HG03520 (cell line): ENCODE results near the gene PPP3CA.
"Not testable (repeated sequence)": the region's sequence is repeated elsewhere in the genome, so short reads cannot be mapped to it uniquely, and the experiment has no call there.

ENCODE experiments used
- ATAC-seq: cut with Tn5 transposase; IDR thresholded peaks from one replicate; pipeline ENCODE4 v1.9.1; 2021; ENCODE audit warnings: mild to moderate bottlenecking, moderate library complexity; ENCODE audit not compliant: unreplicated experiment

Gene PPP3CA

GRCh38 chr4:101148551-101148950, 198.8 kb downstream of the PPP3CA start:
- no peak for ATAC-seq

- no peak for ATAC-seq
These were observed 200.0 kb downstream of the PPP3CA start for GRCh38 chr4:101147283-101147682.

GRCh38 chr4:101145021-101145420, 202.3 kb downstream of the PPP3CA start:
- no peak for ATAC-seq

- no peak for ATAC-seq
These were observed 205.1 kb downstream of the PPP3CA start for GRCh38 chr4:101142259-101142658.

- no peak for ATAC-seq
These were observed 205.5 kb downstream of the PPP3CA start for GRCh38 chr4:101141855-101142254.

- no peak for ATAC-seq
These were observed 206.1 kb downstream of the PPP3CA start for GRCh38 chr4:101141230-101141629.

GRCh38 chr4:101140228-101140627, 207.1 kb downstream of the PPP3CA start:
- no peak for ATAC-seq

- no peak for ATAC-seq
These were observed 210.7 kb downstream of the PPP3CA start for GRCh38 chr4:101136373-101137370.

- peak; percentile 61 for ATAC-seq
These were observed 211.8 kb downstream of the PPP3CA start for GRCh38 chr4:101135371-101136010.

- ATAC-seq = not testable (repeated sequence)
These were observed 216.3 kb downstream of the PPP3CA start for GRCh38 chr4:101131058-101131457.

- ATAC-seq = not testable (repeated sequence)
These were observed 218.4 kb downstream of the PPP3CA start for GRCh38 chr4:101128898-101129297.

- ATAC-seq = no peak
These were observed 218.9 kb downstream of the PPP3CA start for GRCh38 chr4:101128473-101128872.

GRCh38 chr4:101127176-101127790, 220.0 kb downstream of the PPP3CA start:
- no peak for ATAC-seq

- no peak for ATAC-seq
These were observed 221.3 kb downstream of the PPP3CA start for GRCh38 chr4:101126059-101126458.

- no peak for ATAC-seq
These were observed 222.0 kb downstream of the PPP3CA start for GRCh38 chr4:101125045-101125942.

- no peak for ATAC-seq
These were observed 224.1 kb downstream of the PPP3CA start for GRCh38 chr4:101123231-101123630.

- no peak for ATAC-seq
These were observed 225.3 kb downstream of the PPP3CA start for GRCh38 chr4:101122019-101122418.

GRCh38 chr4:101119141-101119540, 228.2 kb downstream of the PPP3CA start:
- no peak for ATAC-seq

GRCh38 chr4:101118617-101119016, 228.7 kb downstream of the PPP3CA start:
- no peak for ATAC-seq

GRCh38 chr4:101115887-101116286, 231.4 kb downstream of the PPP3CA start:
- ATAC-seq = no peak
